Measurements from ENCODE around the gene ERC1.

Gene ERC1

GRCh38 chr12:1517007-1517406 lies 526.0 kb downstream of the ERC1 start:
- Histone ChIP-seq H3K9me3 (ENCODE audit: low read length) (peaks cover 7% of the 10 kb centered on the region), H4K20me1 (ENCODE audit: insufficient read depth, low read length) (no peaks in the 10 kb centered on the region), H3K27me3 (ENCODE audit: insufficient read depth, low read length) (no peaks in the 10 kb centered on the region), H3K9ac (ENCODE audit: low read length) (no peak overlapping the region), H3F3A (ENCODE audit: insufficient read depth, low read length) (no peaks in the 10 kb centered on the region), H3K27ac (ENCODE audit: low read depth, low read length, poor library complexity, severe bottlenecking) (no peak overlapping the region), H2AFZ (ENCODE audit: low read length) (no peak overlapping the region), H3K36me3 (ENCODE audit: insufficient read depth, low read length) (no peaks in the 10 kb centered on the region), H3K9me2 (ENCODE audit: low read depth, low read length) (no peaks in the 10 kb centered on the region), H3K79me2 (ENCODE audit: insufficient read depth, low read length) (no peaks in the 10 kb centered on the region), H3K4me2 (ENCODE audit: low read length) (no peak overlapping the region), H3K4me1 (ENCODE audit: insufficient read depth, low read length, severe bottlenecking) (no peaks in the 10 kb centered on the region), H3K4me3 (ENCODE audit: low read depth, low read length, poor library complexity, severe bottlenecking) (no peak overlapping the region)
- TF ChIP-seq, protein P1, sequence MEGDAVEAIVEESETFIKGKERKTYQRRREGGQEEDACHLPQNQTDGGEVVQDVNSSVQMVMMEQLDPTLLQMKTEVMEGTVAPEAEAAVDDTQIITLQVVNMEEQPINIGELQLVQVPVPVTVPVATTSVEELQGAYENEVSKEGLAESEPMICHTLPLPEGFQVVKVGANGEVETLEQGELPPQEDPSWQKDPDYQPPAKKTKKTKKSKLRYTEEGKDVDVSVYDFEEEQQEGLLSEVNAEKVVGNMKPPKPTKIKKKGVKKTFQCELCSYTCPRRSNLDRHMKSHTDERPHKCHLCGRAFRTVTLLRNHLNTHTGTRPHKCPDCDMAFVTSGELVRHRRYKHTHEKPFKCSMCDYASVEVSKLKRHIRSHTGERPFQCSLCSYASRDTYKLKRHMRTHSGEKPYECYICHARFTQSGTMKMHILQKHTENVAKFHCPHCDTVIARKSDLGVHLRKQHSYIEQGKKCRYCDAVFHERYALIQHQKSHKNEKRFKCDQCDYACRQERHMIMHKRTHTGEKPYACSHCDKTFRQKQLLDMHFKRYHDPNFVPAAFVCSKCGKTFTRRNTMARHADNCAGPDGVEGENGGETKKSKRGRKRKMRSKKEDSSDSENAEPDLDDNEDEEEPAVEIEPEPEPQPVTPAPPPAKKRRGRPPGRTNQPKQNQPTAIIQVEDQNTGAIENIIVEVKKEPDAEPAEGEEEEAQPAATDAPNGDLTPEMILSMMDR (IDR thresholded peaks at IDR 0.05; ENCODE audit: low read length) = peak; percentile 100
- TF ChIP-seq EZH2 (IDR thresholded peaks at IDR 0.05; ENCODE audit: borderline replicate concordance, low read length) = no peak

GRCh38 chr12:1517734-1518525 lies 526.9 kb downstream of the ERC1 start:
- Histone ChIP-seq H3K9me2 (ENCODE audit: low read depth, low read length) (no peaks in the 10 kb centered on the region), H3K27me3 (ENCODE audit: insufficient read depth, low read length) (no peaks in the 10 kb centered on the region), H3K9ac (ENCODE audit: low read length) (no peak overlapping the region), H3K4me2 (ENCODE audit: low read length) (no peak overlapping the region), H2AFZ (ENCODE audit: low read length) (no peak overlapping the region), H3K79me2 (ENCODE audit: insufficient read depth, low read length) (no peaks in the 10 kb centered on the region), H3K4me1 (ENCODE audit: insufficient read depth, low read length, severe bottlenecking) (no peaks in the 10 kb centered on the region), H4K20me1 (ENCODE audit: insufficient read depth, low read length) (no peaks in the 10 kb centered on the region), H3K27ac (ENCODE audit: low read depth, low read length, poor library complexity, severe bottlenecking) (no peak overlapping the region), H3K9me3 (ENCODE audit: low read length) (peaks cover 7% of the 10 kb centered on the region), H3K36me3 (ENCODE audit: insufficient read depth, low read length) (no peaks in the 10 kb centered on the region), H3K4me3 (ENCODE audit: low read depth, low read length, poor library complexity, severe bottlenecking) (no peak overlapping the region), H3F3A (ENCODE audit: insufficient read depth, low read length) (no peaks in the 10 kb centered on the region)
- no peak for TF ChIP-seq EZH2 (IDR thresholded peaks at IDR 0.05; ENCODE audit: borderline replicate concordance, low read length)
- TF ChIP-seq, protein P1 (IDR thresholded peaks at IDR 0.05; ENCODE audit: low read length) = no peak

DNA sequence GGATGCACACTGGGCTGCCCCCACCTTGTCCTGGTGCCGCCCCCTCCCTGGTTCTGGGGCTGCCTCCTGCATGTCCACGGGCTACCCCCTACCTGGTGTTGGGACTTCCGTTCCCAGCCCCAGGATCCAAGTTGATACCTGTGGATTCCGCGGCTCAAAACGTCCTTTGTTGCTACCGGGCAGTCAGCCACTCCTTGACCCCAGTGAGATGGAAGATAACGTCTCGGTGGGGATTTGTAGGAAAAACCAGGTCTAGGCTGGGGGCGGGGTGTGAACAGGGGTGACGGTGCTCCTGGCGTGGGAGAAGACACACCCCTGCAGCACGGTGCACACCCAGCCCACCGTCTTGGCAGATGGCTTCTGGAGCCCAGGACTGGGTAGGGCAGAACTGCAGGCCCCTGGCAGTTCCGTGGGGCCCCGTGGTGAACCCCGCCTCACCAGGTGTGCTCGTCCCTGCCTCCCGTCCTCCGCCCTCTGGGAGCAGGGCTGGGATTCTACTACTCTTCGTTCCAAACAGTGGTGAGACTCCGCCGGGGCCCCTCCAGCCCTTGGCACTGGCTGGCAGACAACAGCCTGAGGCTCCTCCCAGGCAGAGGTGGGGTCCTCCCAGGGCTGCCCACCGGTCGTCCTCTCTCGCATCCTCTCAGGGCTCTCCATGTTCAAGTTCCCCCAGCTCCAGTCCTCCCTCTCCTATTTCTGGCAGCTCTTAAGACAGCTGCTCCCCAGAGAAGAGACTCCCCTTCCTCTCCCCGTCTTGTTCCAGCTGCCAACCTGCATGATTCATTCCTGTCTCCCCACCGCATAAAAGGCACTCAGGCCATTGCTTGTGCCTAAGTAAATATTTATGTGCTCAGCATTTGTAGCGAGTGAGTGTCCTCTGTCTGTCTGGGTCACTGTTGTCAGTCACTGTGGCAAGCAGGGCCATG lies 527.8 kb downstream of the ERC1 start:
- H3K4me3 ChIP-seq (ENCODE audit: low read depth, low read length, poor library complexity, severe bottlenecking) = no peak overlapping the region
- no peaks in the 10 kb centered on the region for H3K79me2 ChIP-seq (ENCODE audit: insufficient read depth, low read length)
- no peaks in the 10 kb centered on the region for H4K20me1 ChIP-seq (ENCODE audit: insufficient read depth, low read length)
- no peaks in the 10 kb centered on the region for H3K36me3 ChIP-seq (ENCODE audit: insufficient read depth, low read length)
- TF ChIP-seq EZH2 (IDR thresholded peaks at IDR 0.05; ENCODE audit: borderline replicate concordance, low read length) = no peak
- TF ChIP-seq, protein P1 (IDR thresholded peaks at IDR 0.05; ENCODE audit: low read length) = no peak
- H3K27me3 ChIP-seq (ENCODE audit: insufficient read depth, low read length) = no peaks in the 10 kb centered on the region
- peaks cover 7% of the 10 kb centered on the region for H3K9me3 ChIP-seq (ENCODE audit: low read length)
- H3F3A ChIP-seq (ENCODE audit: insufficient read depth, low read length) = no peaks in the 10 kb centered on the region
- H3K4me2 ChIP-seq (ENCODE audit: low read length) = no peak overlapping the region
- H3K9ac ChIP-seq (ENCODE audit: low read length) = no peak overlapping the region
- H2AFZ ChIP-seq (ENCODE audit: low read length) = no peak overlapping the region
- no peak overlapping the region for H3K27ac ChIP-seq (ENCODE audit: low read depth, low read length, poor library complexity, severe bottlenecking)
- no peaks in the 10 kb centered on the region for H3K9me2 ChIP-seq (ENCODE audit: low read depth, low read length)
- no peaks in the 10 kb centered on the region for H3K4me1 ChIP-seq (ENCODE audit: insufficient read depth, low read length, severe bottlenecking)

Data from OCI-LY1 (cell line).